GM12872 (cell line): ENCODE measurements around the gene MCM5.

Source experiments
- TF ChIP-seq, protein P1 (sequence below): IDR thresholded peaks from 3 replicates; pipeline ENCODE4 v1.5.1; 2011; ENCODE audit warnings: low read depth, mild to moderate bottlenecking, low read length, moderate library complexity; ENCODE audit not compliant: insufficient read depth

Gene MCM5

GRCh38 chr22:35473971-35474370 is 74.0 kb downstream of the MCM5 start:
- TF ChIP-seq, protein P1, sequence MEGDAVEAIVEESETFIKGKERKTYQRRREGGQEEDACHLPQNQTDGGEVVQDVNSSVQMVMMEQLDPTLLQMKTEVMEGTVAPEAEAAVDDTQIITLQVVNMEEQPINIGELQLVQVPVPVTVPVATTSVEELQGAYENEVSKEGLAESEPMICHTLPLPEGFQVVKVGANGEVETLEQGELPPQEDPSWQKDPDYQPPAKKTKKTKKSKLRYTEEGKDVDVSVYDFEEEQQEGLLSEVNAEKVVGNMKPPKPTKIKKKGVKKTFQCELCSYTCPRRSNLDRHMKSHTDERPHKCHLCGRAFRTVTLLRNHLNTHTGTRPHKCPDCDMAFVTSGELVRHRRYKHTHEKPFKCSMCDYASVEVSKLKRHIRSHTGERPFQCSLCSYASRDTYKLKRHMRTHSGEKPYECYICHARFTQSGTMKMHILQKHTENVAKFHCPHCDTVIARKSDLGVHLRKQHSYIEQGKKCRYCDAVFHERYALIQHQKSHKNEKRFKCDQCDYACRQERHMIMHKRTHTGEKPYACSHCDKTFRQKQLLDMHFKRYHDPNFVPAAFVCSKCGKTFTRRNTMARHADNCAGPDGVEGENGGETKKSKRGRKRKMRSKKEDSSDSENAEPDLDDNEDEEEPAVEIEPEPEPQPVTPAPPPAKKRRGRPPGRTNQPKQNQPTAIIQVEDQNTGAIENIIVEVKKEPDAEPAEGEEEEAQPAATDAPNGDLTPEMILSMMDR: no peak
